ENCODE results near the gene CARD11.

DNA sequence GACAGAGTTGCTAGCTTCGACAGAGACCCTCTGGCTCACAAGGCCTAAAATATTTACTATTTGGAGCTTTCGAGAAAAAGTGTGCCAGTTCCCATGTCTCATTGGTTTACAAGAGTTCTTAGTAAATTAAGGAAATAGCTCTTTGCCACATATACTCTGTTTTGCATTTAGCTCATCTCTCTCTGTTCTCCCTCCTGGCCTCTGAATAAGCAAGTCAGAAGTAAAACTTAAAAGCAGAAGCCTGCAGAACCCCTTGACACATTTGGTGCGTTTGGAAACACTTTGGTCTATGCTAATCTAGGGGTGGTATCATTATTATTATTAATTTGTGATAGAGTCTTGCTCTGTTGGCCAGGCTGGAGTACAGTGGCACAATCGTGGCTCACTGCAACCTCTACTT lies 6.4 kb downstream of the CARD11 start:
- TF ChIP-seq, protein P1, sequence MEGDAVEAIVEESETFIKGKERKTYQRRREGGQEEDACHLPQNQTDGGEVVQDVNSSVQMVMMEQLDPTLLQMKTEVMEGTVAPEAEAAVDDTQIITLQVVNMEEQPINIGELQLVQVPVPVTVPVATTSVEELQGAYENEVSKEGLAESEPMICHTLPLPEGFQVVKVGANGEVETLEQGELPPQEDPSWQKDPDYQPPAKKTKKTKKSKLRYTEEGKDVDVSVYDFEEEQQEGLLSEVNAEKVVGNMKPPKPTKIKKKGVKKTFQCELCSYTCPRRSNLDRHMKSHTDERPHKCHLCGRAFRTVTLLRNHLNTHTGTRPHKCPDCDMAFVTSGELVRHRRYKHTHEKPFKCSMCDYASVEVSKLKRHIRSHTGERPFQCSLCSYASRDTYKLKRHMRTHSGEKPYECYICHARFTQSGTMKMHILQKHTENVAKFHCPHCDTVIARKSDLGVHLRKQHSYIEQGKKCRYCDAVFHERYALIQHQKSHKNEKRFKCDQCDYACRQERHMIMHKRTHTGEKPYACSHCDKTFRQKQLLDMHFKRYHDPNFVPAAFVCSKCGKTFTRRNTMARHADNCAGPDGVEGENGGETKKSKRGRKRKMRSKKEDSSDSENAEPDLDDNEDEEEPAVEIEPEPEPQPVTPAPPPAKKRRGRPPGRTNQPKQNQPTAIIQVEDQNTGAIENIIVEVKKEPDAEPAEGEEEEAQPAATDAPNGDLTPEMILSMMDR (conservative IDR thresholded peaks at IDR 0.05), result no peak
- TF ChIP-seq ZFX (IDR thresholded peaks at IDR 0.05), result no peak
